ENCODE data around the gene CMSS1. TPM values are rescaled to one million over a fixed set of nuclear protein-coding genes. Genes with fewer than 3 reads are reported as not detected.

The CMSS1 gene
- total RNA-seq, 1 experiment from 2014 or later: 117 TPM

DNA sequence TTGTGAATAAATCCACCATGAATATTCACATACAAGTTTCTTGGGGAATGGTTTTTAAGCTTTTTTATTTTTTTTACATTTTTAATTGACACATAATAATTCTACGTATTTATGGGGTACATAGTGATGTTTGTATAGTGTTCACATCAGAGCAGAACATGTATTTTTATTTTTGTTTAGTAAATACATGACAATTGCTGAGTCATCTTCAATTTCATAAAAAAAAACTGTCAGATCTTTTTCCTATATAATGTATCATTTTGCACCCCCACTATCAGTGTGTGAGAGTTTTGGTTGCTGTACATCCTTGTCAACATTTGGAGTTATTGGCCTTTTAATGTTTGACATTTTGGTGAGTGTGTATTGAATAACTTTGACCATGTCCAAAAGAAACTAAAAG, 336.5 kb downstream of the CMSS1 start:
- H3K27ac Mint-ChIP-seq (ENCODE audit: low read depth, unreplicated experiment): no peak overlapping the region
- intact Hi-C loops (cut with micrococcal nuclease): no loop called here
- H3K4me1 Mint-ChIP-seq (ENCODE audit: insufficient read depth, unreplicated experiment): peaks cover 15% of the 10 kb centered on the region
- CTCF ChIA-PET: no interaction called here
- DNase-seq (ENCODE audit: unreplicated experiment): no peak
- no peaks in the 10 kb centered on the region for H3K27me3 Mint-ChIP-seq (ENCODE audit: insufficient read depth, unreplicated experiment)
- POLR2A ChIA-PET: interaction anchor here (1.6 kb wide), 1 partner anchor 22 kb away, joined by 5 read pairs; no protein-coding TSS in a partner anchor
- no peak overlapping the region for H3K4me3 Mint-ChIP-seq (ENCODE audit: unreplicated experiment)
- peaks cover 12% of the 10 kb centered on the region for H3K36me3 Mint-ChIP-seq (ENCODE audit: insufficient read depth, unreplicated experiment)
- peaks cover 23% of the 10 kb centered on the region for H3K9me3 Mint-ChIP-seq (ENCODE audit: unreplicated experiment)
- no TSS peak for BruUV-seq (replicated peaks)
- TF ChIP-seq CTCF (IDR thresholded peaks at IDR 0.05; ENCODE audit: unreplicated experiment): no peak

GRCh38 chr3:100155128-100155527, 337.5 kb downstream of the CMSS1 start:
- Mint-ChIP-seq H3K27me3 (ENCODE audit: insufficient read depth, unreplicated experiment) (no peaks in the 10 kb centered on the region), H3K4me1 (ENCODE audit: insufficient read depth, unreplicated experiment) (peaks cover 11% of the 10 kb centered on the region), H3K4me3 (ENCODE audit: unreplicated experiment) (no peak overlapping the region), H3K27ac (ENCODE audit: low read depth, unreplicated experiment) (no peak overlapping the region), H3K9me3 (ENCODE audit: unreplicated experiment) (peaks cover 18% of the 10 kb centered on the region), H3K36me3 (ENCODE audit: insufficient read depth, unreplicated experiment) (peaks cover 11% of the 10 kb centered on the region)
- no TSS peak for BruUV-seq (replicated peaks)
- POLR2A ChIA-PET: interaction anchor here (1.6 kb wide), 1 partner anchor 21 kb away, joined by 5 read pairs; no protein-coding TSS in a partner anchor
- no peak for TF ChIP-seq CTCF (IDR thresholded peaks at IDR 0.05; ENCODE audit: unreplicated experiment)
- no peak for DNase-seq (ENCODE audit: unreplicated experiment)
- intact Hi-C loops (cut with micrococcal nuclease): no loop called here
- CTCF ChIA-PET: interaction anchor here (0.6 kb wide), 1 partner anchor 203 kb away, joined by 3 read pairs; no protein-coding TSS in a partner anchor

- Mint-ChIP-seq H3K27ac (ENCODE audit: low read depth, unreplicated experiment) (no peak overlapping the region), H3K36me3 (ENCODE audit: insufficient read depth, unreplicated experiment) (peaks cover 11% of the 10 kb centered on the region), H3K9me3 (ENCODE audit: unreplicated experiment) (peaks cover 18% of the 10 kb centered on the region), H3K4me1 (ENCODE audit: insufficient read depth, unreplicated experiment) (peaks cover 11% of the 10 kb centered on the region), H3K4me3 (ENCODE audit: unreplicated experiment) (no peak overlapping the region), H3K27me3 (ENCODE audit: insufficient read depth, unreplicated experiment) (no peaks in the 10 kb centered on the region)
- no TSS peak for BruUV-seq (replicated peaks)
- no peak for TF ChIP-seq CTCF (IDR thresholded peaks at IDR 0.05; ENCODE audit: unreplicated experiment)
- ChIA-PET CTCF (interaction anchor here (0.6 to 1.0 kb wide), 2 partner anchors 202 to 312 kb away, joined by 3 read pairs; no protein-coding TSS in a partner anchor), POLR2A (no interaction called here)
- intact Hi-C loops (cut with micrococcal nuclease): no loop called here
- no peak for DNase-seq (ENCODE audit: unreplicated experiment)
These were observed 337.9 kb downstream of the CMSS1 start for GRCh38 chr3:100155590-100155989.

- TF ChIP-seq CTCF (IDR thresholded peaks at IDR 0.05; ENCODE audit: unreplicated experiment): no peak
- no TSS peak for BruUV-seq (replicated peaks)
- Mint-ChIP-seq H3K27me3 (ENCODE audit: insufficient read depth, unreplicated experiment) (no peaks in the 10 kb centered on the region), H3K9me3 (ENCODE audit: unreplicated experiment) (peaks cover 18% of the 10 kb centered on the region), H3K4me1 (ENCODE audit: insufficient read depth, unreplicated experiment) (peaks cover 5% of the 10 kb centered on the region), H3K27ac (ENCODE audit: low read depth, unreplicated experiment) (no peak overlapping the region), H3K36me3 (ENCODE audit: insufficient read depth, unreplicated experiment) (peaks cover 3% of the 10 kb centered on the region), H3K4me3 (ENCODE audit: unreplicated experiment) (no peak overlapping the region)
- intact Hi-C loops (cut with micrococcal nuclease): no loop called here
- DNase-seq (ENCODE audit: unreplicated experiment): no peak
- ChIA-PET POLR2A (interaction anchor here (0.7 to 1.3 kb wide), 2 partner anchors 14 to 340 kb away, joined by 3 to 4 read pairs; partner anchors contain the start of gene CMSS1), CTCF (interaction anchor here (0.6 to 1.2 kb wide), 2 partner anchors 31 to 96 kb away, joined by 3 read pairs; no protein-coding TSS in a partner anchor)
These were observed 340.0 kb downstream of the CMSS1 start for GRCh38 chr3:100157685-100158084.

Data from MCF 10A (cell line).